Kidney tubule cell (primary cell): Measurements from ENCODE around the gene HSF2BP.

Experiments used
- DNase-seq: peaks from one replicate; pipeline ENCODE4 v3.0.0-alpha.2; 2018; ENCODE audit warnings: low spot score

Gene HSF2BP

DNA sequence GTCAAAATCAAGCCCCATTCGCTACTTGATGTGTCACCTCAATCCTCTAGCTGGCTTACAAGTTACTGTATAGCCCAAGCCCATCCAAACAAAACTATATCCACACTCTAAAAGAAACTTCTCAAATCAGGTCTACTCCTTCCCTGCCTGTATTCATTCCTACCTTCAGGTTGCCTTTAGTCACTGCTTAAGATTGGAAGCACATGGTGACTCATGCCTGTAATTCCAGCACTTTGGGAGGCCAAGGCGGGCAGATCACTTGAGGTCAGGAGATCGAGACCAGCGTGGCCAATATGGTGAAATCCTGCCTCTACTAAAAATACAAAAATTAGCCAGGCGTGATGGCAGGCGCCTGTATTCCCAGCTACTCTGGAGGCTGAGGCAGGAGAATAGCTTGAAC is 7.4 kb downstream of the HSF2BP start:
- DNase-seq, result peak; percentile 49

DNA sequence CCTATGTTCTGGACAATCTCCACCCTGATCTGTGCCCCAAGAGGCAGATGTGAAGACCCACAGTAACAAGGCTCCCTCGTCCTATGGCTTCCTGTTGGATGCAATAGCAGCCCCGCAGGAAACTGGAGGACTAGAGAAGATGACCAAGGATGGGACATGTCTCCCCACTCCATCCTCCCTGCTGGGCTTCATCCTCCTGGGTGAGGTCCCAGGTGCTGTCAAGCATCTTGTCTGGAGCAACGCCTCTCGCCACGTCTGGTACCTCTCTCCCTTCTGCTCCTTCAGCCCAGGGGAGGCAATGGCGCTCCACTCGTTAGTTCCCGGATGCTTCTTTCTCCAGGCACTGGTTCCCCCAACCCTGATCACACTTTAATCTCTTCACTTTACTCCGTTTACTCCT is 11.1 kb downstream of the HSF2BP start:
- no peak for DNase-seq

- DNase-seq, result peak; percentile 91
Measured at GRCh38 chr21:43646550-43647260, 12.6 kb downstream of the HSF2BP start.

GRCh38 chr21:43645976-43646375 is 13.3 kb downstream of the HSF2BP start:
- DNase-seq, result no peak

GRCh38 chr21:43645136-43645891 is 14.0 kb downstream of the HSF2BP start:
- DNase-seq, result peak; percentile 67

- peak; percentile 45 for DNase-seq
Measured at GRCh38 chr21:43644609-43645008, 14.7 kb downstream of the HSF2BP start.

DNA sequence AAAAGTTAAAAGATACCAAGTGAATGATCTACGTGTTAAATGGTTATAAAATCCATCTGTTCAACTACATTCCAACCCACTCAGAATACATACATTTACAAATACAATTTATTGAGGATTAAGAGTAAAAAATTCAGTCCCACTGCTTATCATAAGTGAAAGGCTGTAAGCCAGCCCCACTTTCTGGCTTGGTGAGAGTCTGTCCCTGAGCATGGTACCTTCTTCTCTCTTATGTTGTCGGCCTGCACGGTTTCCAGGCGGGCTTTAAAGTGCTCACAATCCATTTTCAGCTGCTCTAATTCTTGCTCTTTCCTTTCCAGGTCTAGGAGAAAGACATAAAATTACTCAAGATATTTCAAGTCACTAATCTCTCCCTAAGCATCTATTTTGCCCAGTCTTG is 15.2 kb downstream of the HSF2BP start:
- no peak for DNase-seq

DNA sequence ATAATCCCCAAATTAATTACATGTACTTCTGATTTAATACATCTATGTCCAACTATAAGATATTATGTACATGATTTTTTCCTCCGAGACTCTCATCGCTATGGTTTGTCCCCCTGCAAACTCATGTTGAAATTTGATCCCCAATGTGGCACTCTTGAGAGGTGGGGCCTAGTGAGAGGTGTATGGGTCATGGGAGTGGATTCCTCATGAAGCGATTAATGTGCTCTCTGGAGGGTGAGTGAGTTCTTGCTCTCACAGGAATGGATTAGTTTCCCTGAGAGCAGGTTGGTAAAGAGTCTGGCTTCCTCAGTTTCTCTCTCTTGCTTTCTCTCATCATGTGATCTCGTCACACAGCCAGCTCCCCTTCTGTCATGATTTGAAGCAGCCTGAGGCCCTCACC is 16.1 kb downstream of the HSF2BP start:
- no peak for DNase-seq

- no peak for DNase-seq
Measured at GRCh38 chr21:43640400-43640799, 18.9 kb downstream of the HSF2BP start.

DNA sequence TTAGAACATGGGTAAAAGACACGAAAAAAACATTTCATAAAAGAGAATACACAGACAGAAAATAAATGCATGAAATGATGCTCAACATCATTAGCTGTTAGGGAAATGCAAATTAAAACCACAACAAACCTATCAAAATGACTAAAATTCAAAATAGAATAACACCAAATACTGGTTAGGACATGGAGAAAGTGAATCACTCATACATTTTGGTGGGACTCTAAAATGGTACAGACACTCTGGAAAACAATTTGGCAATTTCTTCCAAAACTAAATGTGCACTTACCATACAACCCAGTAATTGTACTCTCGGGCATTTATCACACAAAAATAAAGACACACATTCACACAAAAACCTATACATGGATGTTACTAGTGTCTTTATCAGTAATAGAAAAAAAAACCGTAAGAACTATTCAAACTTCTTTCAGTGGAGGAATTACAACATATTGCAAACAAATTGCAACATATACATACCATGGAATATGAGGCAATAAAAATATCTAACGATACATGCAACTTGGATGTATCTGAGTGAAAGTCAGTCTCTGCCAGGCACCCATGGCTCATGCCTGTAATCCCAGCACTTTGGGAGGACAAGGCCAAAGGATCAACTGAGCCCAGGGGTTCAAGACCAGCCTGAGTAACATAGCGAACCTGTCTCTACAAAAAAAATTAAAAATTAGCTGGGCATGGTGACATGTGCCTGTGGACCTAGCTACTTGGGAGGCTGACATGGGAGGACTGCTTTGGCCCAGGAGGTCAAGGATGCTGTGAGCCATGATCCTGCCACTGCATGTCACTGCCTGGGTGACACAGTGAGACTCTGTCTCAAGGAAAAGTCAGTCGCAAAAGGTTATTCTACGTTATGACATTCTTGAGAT is 19.6 kb downstream of the HSF2BP start:
- DNase-seq, result no peak

- no peak for DNase-seq
Measured at GRCh38 chr21:43637530-43638158, 21.6 kb downstream of the HSF2BP start.

- no peak for DNase-seq
Measured at GRCh38 chr21:43635436-43635835, 23.9 kb downstream of the HSF2BP start.

GRCh38 chr21:43634618-43635017 is 24.7 kb downstream of the HSF2BP start:
- DNase-seq, result peak; percentile 87

GRCh38 chr21:43632373-43632905 is 26.8 kb downstream of the HSF2BP start:
- peak; percentile 31 for DNase-seq

- peak; percentile 51 for DNase-seq
Measured at GRCh38 chr21:43631411-43632107, 27.7 kb downstream of the HSF2BP start.

- DNase-seq, result no peak
Measured at GRCh38 chr21:43627527-43627926, 31.8 kb downstream of the HSF2BP start.

DNA sequence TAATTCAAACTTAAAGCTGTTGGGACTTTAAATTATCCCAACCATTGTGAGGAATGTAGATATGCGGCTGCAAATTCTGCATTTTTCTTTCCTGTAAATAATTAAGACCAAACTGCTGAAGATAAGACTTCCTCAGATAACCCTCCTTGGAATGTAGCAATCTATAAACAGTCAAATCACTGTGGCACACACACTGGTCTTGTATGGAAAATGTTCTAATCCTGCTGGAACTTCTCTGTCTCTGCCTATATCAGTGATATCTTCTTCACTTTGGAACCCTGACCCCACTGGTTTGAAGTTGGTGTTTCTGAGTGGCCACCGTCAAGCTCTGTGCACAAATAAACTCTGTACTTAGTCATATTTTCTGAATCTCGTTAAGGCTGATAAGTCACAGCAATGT is 32.9 kb downstream of the HSF2BP start:
- no peak for DNase-seq

DNA sequence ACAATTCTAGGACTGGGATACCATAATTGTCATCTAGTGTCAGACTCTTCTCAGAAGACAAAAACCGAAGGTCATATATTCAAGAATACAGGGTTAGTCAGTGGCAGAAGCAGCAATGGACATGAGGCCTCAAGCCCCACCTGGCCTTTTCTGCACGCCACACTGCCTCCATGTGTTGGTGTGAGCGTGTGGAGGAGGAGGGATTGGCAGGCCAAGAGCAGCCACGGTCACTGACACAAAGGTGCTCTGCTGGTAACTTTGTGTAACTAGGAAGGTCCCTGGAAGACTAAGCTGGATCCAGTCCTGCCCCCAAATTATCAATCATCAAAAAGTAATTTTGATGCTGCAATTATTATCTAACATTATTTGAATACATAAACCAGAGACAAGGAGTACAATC is 34.9 kb downstream of the HSF2BP start:
- no peak for DNase-seq

DNA sequence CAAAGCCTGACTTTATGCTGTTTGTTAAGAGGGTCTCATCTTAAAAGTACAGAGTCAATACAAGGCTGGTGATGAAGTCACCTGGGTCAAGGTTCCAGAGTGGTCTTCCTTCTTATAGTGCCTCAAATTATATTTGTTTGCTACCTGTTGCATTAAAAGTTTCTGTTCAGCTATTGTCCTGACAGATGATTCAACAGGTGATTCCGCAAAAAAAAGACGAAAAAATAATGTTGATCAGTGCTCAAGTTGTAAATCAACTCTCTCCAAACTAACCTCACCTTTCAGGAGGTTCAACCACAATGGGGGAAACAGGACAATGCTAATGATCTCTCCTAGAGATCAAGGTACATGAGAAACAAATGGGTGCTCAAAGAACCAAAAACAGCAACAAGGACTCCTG is 35.7 kb downstream of the HSF2BP start:
- DNase-seq, result no peak

- DNase-seq, result no peak
Measured at GRCh38 chr21:43622796-43623195, 36.5 kb downstream of the HSF2BP start.

- DNase-seq, result no peak
Measured at GRCh38 chr21:43619856-43620255, 39.4 kb downstream of the HSF2BP start.
